Right kidney (tissue), 1 donor: Measurements from ENCODE around the gene CACNG7.

Source experiments
- DNase-seq: peaks from one replicate; pipeline ENCODE4 v3.0.0-alpha.2; 2016

Gene CACNG7

DNA sequence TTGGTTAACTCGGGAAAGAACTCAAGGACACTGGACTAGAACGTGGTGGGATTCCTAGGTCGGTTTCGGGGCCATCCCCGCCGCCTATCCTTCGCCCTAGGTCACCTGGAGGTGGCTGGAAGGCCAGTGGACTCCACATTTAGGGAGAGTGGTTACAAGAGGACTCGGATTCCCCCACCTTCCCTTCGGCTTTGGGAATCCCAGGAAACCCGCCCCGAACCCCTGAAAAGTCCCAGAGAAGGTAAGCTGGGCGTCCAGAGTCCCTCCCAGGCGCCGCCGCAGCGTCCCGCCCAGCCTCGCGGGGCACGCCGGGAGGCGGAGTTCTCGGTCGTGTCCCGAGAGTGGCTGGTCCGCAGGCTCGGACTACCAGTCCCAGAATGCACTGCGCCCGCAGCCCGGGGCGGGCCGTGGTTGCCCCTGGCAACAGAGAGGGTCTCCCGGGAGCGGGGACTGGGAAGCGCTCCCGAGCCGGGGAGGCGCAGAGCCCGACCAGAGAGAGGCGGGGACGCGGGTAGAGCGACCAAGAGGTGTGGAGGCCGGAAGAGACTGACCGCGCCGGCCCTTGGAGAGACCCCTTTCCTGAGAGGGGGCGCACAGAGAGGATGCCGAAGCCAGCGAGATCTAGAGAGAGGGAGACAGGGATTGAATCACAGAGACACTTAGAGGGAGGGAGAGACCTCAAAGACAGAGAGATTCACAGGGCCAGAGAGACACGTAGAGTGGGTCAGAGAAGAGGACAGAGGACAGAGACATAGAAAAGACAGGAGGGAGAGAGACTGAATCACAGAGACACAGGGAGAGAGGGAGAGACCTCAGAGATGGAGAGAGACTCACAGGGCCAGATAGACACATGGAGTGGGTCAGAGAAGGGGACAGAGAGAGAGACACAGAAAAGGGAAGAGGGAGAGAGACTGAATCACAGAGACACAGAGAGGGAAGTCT is 29.7 kb upstream of the CACNG7 start:
- peak; percentile 89 for DNase-seq

DNA sequence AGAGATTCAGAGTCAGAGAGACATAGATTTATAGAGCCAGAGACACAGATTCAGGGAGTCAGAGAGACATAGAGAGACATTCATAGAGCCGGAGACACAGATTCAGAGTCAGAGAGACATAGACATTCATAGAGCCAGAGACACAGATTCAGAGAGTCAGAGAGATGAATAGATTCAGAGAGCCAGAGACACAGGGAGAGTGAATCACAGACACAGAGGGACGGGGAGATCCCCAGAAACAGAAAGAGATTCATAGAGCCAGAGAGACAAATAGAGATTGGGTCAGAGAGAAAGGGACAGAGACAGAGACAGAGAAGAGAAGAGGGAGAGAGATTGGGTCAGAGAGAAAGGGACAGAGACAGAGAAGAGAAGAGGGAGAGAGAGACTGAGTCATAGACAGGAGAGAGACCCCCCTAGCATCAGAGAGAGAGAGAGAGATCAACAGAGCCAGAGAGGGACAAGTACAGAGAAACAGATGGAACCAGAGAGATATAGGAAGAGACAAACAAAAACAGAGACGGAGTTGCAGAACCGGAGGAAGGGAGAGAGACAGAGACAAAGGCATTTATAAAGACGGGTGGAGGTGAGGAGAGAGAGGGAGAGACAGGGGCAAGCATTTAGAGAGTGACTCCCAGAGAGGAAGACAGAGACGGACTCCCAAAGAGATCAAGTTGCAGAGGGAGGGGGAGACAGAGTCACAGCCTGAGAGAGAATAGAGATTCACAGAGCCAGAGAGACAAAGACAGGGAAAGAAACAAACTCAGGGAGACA is 28.2 kb upstream of the CACNG7 start:
- no peak for DNase-seq

DNA sequence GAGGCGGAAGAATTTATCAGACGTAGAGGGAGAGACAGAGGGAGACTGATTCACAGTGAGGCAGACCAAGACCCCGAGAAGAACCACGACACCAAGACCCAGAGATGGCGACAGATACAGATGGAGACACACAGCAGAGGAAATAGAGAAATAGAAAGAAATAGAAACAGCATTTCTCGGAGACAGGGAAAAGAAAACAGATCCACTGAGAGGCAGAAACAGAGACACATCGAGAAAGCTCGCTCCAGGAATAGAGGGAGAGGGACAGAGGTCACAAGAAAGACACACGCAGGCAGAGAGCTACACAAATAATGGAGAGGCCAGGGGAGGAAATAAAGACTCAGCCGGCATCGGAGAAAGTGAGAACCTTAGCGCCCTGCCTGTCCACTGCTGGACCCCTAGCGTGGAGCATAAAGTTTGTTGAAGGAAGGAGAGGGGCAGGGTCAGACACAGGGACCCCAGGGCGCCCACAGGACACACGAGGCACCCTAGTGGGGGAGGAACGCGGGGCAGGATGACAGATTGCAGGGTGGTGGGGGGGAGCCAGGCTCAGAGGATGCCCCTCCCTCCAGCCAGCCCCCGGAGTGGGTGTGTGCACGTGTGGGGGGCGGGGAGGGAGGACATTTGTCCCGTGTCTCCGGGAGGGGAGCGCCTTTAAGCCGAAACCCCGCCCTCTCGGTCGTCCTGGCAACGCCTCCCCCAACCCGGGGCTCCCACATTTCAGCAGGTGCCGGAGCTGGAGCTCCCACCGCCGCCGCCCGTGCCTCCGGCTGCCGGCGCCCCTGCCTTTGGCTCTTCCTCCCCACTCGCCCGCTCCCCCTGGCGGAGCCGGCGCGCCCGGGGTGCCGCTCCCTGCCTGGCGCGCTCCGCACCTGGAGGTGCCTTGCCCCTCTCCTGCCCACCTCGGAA is 27.3 kb upstream of the CACNG7 start, which contains the start of gene PRKCG:
Gene PRKCG (plus strand): TSS at position 716 of the 909 bp plus-strand sequence. CDS start 298 bp downstream, outside the sequence.
- peak; percentile 67 for DNase-seq

DNA sequence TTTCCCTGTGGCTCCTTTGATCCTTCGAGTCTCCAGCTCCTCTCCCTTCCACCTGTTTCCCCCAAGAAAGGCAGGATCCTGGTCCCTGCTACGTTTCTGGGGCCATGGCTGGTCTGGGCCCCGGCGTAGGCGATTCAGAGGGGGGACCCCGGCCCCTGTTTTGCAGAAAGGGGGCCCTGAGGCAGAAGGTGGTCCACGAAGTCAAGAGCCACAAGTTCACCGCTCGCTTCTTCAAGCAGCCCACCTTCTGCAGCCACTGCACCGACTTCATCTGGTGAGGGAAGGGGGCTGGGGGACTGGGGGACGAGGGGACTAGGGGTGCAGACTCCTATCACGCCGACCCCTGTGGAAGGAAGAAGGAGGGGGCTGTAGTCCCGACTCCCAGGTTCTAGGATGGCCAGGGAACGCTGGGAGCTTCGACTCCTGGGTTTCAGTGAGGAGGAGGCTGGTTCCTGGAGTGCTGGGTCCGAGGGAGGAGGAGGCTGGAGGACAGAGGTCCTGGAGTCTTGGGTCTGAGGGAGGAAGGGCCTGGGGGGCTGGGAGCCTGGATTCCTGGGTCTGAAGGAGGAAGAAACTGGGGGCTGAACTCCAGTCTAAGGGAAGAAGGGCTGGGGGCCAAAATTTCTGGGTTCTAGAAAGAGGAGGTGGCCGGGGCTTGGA is 26.6 kb upstream of the CACNG7 start:
- DNase-seq = no peak

DNA sequence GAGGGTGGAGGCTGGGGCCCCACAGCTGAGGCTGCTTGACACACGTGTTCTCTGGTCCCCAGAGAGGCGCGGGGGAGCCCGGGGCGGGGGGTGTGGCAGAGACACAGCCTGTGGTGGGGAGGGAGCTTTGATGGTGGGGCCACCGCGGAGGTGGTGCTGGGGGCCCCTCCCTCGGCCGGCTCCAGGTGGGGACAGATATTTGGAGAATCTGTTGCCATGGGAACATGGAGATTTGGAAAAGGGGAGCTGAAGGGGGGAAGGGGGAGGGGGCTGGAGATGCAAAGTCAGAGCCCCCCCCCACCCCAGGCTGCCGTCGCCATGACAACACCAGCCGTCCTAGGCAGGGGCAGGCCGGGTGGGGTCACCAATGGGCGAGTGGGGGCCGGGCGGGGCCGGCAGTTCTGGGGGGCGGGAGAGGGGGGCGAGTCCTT is 25.8 kb upstream of the CACNG7 start:
- DNase-seq = no peak

DNA sequence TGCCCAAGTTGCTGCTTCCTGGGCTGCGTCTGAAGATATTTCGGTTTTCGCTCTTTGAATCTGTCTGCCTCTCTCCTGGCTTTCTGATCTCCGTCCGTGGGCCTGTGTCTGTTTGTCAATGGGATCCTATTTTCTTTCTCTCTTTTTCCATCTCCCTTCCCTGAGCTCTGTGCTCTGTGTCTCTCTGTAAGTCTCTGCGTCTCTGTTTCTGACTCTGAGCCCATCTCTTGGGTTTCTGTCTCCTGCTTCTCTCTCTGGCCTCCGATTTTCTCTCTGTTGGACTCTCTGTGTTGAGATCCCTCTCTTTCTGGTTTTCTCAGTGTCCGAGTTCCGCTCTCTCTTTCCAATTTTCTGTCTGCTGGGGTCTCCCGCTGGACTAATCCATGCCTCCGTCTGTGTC is 25.3 kb upstream of the CACNG7 start:
- DNase-seq = no peak

DNA sequence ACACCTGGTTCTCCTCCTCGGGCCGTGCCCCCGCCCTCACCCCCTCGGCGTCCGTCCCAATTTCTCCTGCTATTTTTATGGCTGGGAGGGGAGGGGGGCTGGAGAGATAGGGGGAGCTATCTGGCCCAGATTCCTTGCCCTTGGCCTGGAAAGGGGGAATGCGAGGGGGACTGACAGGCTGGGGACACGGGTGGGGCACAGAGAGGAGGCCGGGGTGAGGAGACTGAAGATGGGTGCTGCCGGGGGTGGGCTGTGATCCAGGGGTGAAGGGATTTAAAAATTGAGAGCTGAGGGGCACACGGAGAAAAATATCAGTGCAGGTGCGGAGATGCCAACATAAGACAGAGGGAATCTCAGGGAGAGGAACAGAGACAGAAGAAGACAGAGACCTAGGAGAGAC is 24.8 kb upstream of the CACNG7 start:
- DNase-seq = no peak

DNA sequence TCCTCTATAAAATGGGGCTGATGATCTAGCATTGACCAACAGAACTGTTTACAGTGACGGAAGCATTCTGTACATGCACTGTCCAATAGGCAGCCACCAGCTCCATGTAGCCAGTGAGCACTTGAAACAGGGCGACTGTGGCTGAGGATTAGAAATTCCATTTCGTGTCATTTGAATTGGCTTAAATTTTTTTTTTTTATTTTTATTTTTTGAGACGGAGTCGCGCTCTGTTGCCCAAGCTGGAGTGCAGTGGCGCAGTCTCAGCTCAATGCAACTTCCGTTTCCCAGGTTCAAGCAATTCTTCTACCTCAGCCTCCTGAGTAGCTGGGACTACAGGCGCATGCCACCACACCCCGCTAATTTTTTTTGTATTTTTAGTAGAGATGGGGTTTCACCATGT is 24.0 kb upstream of the CACNG7 start:
- DNase-seq = no peak

DNA sequence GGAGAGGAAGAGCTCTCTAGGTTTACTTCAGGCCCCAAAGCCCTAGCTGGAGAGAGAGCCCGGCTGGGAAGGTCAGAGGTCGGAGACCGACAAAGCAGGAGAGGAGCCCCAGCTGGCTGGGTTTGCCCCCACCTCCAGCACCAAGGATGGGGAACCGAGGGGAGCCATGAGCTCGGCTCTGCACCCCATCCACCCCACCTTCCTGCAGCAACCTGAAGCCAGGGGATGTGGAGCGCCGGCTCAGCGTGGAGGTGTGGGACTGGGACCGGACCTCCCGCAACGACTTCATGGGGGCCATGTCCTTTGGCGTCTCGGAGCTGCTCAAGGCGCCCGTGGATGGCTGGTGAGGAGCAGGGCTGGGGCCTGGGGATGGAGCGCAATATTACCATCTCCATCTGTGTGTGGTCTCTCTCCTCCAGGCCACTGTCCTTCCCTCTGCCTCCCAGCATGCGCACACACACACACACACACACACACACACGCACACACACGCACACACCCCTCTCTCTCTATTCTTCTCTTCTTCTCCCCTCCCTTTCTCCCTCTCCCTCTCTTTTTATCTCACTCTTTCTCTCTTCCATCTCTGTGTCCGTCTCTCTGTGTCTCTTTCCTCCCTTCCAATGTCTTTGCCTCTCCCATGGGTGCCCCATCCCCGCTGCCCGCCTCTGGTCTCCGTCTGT is 16.6 kb upstream of the CACNG7 start:
- no peak for DNase-seq

DNA sequence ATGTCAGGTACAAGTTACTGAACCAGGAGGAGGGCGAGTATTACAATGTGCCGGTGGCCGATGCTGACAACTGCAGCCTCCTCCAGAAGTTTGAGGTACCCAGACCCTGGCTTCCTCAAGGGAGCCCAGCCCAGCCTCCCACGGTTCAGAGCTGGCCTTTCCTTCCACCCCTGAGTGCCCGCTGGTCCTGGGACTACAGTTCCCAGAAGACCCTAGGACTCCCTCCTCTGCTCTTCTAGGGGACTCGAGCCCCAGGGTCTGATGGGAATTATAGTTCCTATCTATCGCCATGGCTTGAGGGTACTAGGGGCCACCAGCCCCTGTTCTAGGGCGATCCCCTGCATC is 16.1 kb upstream of the CACNG7 start:
- no peak for DNase-seq

DNA sequence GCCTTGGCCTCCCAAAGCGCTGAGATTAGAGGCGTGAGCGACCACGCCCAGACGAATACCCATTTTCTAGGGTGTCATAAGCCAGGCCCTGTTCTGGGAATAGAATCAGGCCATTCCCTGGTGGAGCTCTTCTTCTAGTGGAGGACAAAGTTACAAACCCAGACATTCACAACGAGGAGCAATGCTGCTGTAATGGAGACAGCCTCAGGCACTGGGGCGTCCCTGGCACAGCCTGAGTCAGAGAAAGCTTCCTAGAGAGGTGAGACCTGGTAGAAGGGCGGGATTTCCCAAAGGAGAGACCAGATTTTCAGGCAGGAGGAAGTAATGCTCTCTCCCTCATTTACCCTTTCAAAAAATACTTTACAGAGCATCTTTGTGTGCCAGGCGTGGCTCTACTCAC is 14.4 kb upstream of the CACNG7 start:
- DNase-seq = no peak

DNA sequence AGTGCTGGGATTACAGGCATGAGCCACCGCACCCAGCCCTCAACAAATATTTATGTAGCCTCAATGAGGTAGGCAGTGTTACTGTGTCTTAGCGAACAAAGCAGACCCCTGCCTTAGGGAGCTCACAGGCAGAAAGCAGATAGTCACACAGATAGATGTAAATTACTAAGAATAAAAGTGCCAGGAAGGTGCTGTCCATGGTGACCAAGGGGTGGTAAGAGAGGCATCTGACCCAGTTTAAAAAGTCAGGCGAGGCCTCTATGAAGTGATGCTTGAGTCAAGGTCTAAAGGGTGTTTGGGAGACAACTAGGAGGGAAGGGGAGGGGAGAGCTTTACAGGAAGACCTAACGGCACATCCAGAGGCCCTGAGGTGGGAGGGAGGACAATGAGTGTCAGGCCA is 12.4 kb upstream of the CACNG7 start:
- DNase-seq = no peak

DNA sequence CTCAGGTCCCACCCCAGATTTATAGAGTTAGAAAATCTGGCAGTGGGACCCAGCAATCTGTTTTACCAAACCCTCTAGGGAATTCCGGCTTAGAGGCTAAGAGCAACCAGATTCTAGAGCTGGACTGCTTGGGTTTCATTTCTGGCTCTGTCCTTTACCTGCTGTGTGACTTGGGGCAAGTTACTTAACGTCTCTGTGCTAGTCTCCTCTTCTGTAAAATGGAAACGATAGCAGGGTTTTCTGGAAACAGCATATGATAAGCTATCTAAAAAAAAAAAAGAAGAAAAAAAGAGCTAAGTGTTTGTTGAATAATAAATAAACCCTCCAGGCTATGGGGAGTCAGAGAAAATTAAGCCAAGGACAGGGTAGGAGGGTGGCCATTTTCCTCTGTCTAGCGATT is 11.6 kb upstream of the CACNG7 start:
- DNase-seq = no peak

DNA sequence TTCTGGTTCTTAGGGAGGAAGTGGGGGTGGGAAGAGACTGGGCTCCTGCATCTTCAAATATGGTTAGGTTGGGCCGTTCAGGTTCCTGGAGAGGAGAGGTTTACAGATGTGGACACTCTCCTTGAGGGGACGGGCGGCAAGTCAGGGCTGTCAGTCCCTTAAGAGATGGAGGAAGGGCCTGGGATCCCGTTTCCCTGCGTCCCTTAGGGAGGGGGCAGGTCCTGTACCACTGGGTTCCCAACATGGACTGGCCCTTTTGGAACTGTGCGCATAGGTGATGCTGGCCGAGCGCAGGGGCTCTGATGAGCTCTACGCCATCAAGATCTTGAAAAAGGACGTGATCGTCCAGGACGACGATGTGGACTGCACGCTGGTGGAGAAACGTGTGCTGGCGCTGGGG is 10.9 kb upstream of the CACNG7 start:
- DNase-seq = no peak

DNA sequence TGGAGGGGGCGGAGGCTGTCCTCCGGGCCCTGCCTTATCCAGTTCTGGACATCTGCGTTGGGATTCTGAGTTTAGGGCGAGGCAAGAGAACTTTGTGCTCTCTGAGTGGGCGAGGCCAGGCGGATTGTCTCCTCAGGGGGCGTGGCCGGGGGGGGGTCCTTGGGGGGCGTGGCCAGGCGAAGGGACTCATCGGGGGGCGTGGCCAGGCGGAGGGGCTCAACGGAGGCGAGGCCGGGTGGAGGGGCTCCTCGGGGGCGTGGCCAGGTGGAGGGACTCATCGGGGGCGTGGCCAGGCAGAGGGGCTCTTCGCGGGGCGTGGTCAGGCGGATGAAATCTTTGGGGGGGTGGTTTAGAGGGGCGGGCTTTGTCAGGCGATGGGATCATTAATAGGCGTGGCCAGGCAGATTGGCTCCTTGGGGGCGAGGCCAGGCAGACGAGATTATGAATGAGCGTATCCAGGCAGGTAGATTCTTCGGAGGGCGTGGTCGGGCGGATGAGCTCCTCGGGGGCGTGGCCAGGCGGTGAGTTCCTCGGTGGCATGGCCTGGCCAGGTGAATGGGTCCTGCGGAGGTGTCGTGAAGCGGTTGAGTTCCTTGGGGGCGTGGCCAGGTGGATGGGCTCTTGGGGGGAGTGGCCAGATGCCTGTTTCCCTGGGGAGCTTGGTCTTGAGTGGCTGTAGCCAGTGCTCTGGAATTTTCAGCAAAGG is 10.3 kb upstream of the CACNG7 start:
- DNase-seq = no peak

DNA sequence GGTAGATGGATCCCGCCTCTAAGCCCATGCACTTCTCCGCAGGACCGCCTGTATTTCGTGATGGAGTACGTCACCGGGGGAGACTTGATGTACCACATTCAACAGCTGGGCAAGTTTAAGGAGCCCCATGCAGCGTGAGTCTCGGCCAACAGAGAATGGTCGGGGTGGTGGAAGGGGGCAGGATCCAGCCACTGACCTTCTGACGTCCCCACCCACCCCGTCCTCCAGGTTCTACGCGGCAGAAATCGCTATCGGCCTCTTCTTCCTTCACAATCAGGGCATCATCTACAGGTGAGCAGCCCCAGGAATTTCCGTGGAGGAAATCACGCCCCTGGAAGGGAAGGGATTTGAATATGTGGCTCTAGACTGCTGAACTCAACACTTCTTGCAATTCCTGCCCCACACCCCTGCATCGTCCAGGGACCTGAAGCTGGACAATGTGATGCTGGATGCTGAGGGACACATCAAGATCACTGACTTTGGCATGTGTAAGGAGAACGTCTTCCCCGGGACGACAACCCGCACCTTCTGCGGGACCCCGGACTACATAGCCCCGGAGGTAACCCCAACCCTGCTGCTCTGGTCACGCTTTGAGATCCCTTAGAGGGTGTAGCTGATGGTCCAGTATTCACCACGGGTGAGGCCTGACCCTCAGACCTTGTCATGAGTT is 8.8 kb upstream of the CACNG7 start:
- no peak for DNase-seq

DNA sequence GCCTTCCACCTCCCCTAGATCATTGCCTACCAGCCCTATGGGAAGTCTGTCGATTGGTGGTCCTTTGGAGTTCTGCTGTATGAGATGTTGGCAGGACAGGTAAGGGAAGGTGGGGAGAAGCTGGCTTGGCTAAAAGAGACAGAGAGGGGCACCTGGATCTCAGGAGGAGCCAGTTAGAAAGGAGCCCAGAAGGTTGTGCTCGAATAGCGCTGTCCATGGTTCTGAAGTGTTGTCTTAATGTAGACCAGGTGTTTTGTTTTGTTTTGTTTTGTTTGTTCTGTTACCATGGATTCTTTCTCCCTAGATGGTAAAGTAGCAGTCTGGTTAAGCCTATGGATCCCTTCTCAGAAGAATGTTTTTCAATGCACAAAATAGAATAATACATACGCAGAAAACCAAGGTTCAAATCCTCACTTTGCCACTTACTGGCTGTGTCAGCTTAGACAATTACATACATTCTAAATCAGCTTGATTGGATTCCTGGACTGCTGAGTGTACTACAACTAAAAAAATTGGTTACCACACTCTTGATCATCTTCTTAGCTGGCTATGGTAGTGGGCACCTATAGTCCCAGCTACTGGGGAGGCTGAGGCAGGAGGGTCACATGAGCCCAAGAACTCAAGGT is 5.9 kb upstream of the CACNG7 start:
- DNase-seq = peak; percentile 64

DNA sequence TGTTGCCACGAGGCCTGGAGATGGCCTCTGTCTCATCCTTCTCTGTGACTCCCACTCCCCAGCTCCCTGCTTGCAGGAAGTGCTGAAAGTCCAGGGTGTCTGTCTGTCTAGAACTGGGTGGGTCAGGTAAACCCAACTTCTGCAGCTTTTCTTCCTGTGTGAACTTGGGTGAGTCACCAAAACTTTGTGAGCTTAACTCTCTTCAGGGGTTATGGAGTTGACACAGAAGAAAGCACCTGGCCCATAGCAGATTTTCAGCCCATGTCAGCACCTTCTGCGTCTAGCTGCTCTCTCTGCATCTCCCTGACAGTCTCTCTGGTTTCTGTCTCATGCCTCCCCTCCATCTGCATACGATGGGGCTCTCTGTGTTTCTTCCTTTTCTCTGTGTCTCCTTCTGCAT is 4.2 kb upstream of the CACNG7 start:
- DNase-seq = no peak

DNA sequence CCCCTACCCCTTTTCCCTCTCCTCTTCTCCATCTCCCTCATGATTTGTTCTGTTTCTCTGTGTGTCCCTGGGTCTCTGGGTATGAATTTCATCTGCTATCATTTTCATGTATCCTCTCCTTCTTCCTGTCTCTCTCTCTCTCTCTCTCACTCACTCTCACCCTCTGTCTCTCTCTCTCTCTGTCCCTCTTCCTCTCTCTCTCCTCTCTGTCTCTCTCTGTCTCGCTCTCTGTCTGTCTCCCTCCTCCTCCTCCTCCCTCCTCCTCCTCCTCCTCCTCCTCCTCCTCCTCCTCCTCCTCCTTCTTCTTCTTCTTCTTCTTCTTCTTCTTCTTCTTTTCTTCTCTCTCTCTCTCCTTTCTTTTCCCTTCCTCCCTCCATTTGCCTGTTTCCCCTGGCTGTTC is 3.3 kb upstream of the CACNG7 start:
- no peak for DNase-seq
